SH-SY5Y (cell line): ENCODE data around the gene LEAP2.

Experiments
- GATA2 ChIP-seq: IDR thresholded peaks from 2 replicates; pipeline ENCODE4 v1.6.1; 2011; ENCODE audit warnings: mild to moderate bottlenecking, low read depth, low read length
- GATA3 ChIP-seq: IDR thresholded peaks from 2 replicates; pipeline ENCODE4 v1.6.1; 2011; ENCODE audit warnings: low read depth, mild to moderate bottlenecking, low read length, moderate library complexity

- TF ChIP-seq GATA3 (no peak), GATA2 (peak; percentile 9; the same call in 1 of the 2 replicates)
These were observed 19.2 kb upstream of the LEAP2 start for GRCh38 chr5:132854301-132854700.
